Myocyte (in vitro differentiated cells): Measurements from ENCODE around the gene LRP1. TPM values are rescaled to one million over a fixed set of nuclear protein-coding genes. Genes with fewer than 3 reads are reported as not detected.

Experiments used
- DNase-seq: peaks from one replicate; pipeline ENCODE4 v3.0.0-alpha.2; 2012; ENCODE audit warnings: low read depth
- total RNA-seq: library from RNA; depleted of rRNA; stranded (reverse); fragments of >200 nt; gene quantifications from 2 replicates; pipeline ENCODE4 v1.2.3, GENCODE V29; 2014

LRP1 gene
- total RNA-seq, 1 donor from 2014 or later = 40.0 TPM

- DNase-seq = no peak
These were observed 92.5 kb downstream of the LRP1 start for GRCh38 chr12:57220770-57221168.

DNA sequence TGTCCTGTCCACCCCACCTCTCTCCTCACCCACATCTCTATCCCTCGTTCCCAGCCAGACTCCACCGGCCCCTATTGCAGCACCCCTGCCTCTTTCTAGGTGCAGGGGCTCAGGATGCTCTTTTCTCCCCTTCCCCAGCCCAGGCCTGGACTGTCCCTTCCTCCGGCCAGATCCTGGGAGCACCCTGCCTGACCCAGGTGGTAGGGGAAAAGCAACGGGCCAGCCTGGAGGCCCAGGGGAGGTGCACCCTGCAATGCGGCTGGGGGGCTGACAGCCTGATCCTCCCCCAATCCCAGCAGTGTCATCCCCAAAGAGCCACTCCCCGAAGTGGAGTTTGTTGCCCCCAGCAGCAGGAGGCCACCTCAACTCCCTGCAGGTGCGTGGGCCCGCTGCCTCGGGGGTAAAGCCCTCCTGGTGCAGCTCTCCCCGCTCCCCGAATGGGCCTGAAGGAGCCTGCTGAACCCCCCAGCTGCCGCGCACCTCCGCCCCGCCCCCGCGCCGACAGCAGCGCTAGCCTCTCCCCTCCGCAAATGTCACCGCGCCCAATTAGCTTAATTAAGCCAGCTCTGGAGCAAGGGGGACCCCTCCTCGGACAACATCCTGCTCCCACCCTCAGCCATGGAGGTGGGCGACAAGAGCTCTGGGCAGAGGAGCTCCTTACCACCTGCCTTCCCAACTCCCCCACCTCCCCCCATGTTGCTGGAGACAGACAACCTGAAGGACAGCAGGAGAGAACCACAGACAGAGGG is 93.1 kb downstream of the LRP1 start:
- no peak for DNase-seq

DNA sequence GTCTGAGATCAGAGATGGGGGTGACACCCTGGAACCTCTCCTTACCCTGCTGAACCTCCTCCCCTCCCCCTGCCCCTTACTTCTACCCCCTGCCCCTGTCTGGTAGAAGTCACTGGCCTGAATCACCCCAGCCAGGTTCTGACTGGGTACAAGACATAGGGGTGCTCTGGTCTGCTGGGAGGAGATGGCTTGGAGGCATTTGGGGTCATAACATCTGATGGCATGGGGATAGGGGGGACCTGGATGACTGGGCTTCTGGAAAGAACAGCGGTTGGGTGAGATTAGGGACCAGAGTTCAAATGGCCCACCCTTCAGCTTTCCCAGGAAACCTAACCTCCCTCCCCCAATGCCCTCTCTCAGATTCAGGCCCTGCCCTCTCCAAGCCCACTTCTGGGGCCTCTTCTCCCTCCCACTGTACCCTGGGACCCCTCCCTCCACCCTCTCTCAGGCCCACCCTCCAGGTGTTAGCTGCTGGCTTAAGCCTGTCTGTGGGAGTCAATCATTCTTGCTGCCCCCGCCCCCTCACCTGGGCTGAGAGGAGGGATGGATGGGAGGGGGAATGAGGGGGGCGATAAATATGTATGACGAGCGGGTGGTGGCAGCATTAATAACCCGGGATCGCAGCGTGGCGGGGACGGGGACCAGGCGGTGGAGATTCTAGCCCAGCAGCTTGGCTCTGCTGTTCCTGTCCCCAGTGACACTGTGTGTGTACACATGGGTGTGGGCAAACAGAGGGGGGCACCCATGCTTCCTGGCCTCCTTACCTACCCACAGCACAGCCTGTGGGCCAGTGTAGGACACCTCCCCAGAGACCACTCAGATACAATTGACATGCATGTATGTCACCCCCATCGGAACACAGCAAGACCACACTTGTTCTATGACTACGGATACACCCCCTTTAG is 94.3 kb downstream of the LRP1 start:
- no peak for DNase-seq

DNA sequence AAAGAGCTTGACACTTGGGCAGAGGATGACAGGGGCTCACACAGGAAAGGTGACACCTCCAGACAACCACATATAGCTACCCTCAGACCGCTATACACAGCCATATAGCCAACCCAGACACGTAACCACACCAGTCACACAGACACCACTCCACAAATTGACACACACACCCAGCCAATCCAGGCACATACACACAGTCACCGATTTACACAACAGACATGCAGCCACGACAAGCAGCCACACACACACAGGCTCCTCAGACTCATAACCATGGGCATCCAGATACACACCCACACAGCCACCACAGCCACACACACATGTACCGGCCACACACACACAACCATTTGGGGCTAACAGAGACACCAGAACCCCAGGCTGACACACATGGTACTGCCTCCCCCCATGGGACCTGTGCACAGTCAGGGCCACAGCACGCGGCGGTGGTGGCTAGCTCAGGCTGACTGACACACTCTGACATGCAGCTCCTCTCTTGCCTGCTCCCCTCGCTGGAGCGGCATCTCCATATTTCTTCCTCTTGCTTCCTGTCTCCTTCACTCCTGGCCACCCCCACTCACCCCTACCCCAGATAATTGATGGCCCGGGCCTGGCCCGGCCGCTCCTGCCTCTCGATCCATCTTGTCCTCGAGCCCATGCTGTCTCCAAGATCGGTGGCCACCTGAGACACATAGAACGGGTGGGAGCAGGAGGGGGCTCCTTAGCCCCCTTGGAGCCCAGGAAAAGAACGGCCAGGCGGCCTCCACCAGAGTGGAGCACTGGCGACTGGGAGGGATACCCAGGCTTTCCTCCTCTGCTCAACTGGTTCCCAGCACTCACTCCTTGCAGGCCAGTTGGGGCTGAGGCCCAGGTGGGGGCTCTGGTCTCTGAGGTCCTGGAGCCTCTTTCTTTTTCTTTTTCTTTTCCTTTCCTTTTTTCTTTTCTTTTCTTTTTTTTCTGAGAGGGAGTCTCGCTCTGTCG is 95.2 kb downstream of the LRP1 start:
- DNase-seq = no peak

DNA sequence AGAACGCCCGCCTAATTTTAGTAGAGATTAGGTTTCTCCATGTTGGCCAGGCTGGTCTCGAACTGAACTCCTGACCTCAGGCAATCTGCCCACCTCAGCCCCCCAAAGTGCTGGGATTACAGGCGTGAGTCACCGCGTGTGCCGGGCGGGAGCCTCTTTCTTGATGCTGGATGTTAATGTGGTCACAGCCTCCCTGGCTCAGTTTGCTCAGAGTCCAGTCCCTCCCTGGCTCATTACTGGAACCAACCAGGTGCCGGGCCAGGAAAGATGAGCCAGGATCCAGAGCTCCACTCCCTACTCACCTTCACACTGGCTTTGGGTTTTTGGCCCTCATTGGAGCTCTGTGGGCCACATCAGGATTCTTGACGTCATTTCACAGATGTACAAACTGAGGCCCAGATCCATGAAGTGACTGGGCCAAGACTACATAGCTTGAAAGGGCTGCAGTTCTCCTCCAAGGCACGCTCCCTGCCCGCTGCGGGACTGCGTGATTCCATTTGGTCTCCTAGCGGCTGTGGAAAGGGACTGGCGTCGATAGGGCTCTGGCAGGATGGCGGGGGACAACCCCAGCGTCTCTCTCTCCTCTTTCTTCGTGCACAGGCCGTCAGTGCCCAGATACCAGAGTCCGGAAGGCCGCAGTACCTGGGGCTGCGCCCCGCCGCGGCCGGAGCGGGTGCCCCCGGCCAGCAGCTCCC is 96.1 kb downstream of the LRP1 start:
- DNase-seq = no peak

DNA sequence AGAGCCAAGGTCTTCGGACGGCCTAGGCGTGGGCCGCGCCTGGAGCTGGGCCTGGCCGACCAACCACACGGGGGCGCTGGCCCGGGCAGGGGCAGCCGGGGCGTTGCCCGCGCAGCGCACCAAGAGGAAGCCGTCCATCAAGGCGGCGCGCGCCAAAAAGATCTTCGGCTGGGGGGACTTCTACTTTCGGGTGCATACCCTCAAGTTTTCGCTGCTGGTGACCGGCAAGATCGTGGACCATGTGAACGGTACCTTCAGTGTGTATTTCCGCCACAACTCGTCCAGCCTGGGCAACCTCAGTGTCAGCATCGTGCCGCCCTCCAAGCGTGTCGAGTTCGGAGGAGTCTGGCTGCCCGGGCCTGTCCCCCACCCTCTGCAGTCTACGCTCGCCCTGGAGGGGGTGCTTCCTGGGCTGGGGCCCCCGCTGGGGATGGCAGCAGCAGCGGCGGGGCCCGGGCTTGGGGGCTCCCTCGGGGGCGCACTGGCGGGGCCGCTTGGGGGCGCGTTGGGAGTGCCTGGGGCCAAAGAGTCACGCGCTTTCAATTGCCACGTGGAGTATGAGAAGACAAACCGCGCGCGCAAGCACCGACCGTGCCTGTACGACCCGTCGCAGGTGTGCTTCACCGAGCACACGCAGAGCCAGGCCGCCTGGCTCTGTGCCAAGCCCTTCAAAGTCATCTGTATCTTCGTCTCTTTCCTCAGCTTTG is 96.8 kb downstream of the LRP1 start:
- no peak for DNase-seq

GRCh38 chr12:57225680-57226210 is 97.5 kb downstream of the LRP1 start:
- DNase-seq = no peak

- no peak for DNase-seq
These were observed 98.5 kb downstream of the LRP1 start for GRCh38 chr12:57226588-57227314.

DNA sequence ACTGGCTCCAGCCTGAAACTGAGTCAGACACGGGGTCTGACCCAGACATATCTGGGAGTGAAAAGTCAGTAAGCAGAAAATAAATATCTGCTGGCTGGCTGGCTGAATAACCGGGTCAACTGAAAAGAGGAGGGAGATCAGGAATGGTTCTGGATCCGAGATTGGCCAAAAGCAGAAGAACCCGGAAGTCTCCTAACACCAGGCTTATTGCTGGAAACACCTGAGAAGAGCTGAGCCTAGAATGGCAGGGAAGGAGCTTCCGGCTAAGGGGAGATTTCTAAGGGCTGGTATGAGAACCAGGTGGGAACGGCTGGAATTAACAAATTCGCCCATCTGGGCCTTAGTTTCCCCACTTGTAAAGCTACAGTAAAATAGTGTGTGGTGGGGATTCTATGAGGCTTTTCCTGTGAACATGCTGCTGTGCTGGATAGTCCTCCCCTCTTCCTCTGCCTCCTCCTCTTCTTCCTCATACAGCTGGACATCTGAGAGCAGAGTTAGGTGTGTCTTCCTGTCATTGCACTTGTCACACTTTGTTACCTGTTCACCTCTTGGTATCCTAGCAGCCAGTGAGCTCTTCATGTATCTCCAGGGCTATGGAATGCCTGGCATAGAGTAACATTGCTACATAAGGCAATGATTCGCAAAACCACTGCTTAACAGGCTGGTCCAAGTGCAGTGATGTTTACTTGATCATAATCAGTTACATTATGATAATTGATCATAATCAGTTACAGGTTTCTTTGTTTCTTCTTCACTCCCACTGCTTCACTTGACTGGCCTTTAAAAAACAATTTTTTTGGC is 99.2 kb downstream of the LRP1 start:
- no peak for DNase-seq

DNA sequence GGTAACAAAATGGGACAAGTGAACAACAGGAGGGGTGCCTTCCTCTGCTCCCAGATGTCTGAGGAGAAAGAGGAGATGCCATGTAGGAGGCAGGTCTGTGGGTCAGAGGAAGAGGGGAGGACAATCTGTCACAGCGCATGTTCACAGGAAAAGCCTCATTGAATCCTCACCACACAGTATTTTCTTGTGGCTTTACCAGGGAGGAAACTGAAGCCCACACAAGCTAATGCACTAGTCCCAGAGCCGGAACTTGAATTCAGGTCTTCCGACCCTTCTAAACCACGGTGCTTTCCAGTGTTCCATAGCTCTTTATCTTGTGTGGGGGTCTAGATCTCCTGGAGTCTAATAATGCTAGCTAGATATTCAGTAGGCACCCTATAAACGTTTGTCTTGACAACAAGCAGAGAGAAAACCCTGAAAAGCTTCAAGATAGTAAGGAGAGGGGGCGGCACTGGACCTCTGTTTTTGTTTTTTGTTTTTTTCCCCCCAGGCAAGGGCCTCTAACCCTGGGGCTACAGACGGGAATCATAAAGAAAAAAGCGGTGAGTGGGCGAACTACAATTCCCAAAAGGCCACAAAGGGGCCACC is 100.9 kb downstream of the LRP1 start:
- DNase-seq = no peak

- peak; percentile 97 for DNase-seq
These were observed 101.5 kb downstream of the LRP1 start, which contains the start of gene SHMT2 for GRCh38 chr12:57229634-57230380. SHMT2 (plus strand) TSS chr12:57229711; CDS start chr12:57229779, 68 bp downstream.

GRCh38 chr12:57230381-57231155 is 102.3 kb downstream of the LRP1 start:
- DNase-seq = no peak

DNA sequence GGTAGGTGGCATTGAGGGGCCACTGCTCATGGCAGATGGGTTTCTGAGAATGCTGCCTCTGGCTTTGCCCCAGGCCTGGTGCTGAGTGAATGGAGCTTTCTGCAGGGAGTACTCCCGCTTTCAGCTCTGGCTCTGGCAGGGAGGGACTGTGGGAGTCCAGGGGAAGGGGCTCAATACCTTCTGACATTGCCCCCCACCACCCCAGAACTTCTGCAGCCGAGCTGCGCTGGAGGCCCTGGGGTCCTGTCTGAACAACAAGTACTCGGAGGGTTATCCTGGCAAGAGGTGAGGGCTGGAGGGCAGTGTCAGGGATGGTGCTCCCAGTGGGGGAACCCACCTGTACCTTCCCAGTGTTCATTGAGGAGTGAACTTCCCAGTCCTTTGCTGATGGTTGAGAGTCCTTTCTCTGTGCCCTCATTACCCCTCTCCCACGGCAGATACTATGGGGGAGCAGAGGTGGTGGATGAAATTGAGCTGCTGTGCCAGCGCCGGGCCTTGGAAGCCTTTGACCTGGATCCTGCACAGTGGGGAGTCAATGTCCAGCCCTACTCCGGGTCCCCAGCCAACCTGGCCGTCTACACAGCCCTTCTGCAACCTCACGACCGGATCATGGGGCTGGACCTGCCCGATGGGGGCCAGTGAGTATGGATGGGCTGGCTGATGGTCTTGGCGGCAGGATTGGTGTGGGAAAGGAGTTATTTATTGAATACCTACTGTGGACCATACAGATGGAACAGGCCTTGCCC is 103.2 kb downstream of the LRP1 start:
- DNase-seq = no peak

GRCh38 chr12:57232156-57232756 is 104.0 kb downstream of the LRP1 start:
- DNase-seq = no peak
